Activated T-helper 17 cell treated with anti-CD3 and anti-CD28 coated beads, Interleukin-2, amount 50 U/mL, for 72 hours (primary cell): ENCODE measurements around the gene NFYB. TPM values are rescaled to one million over a fixed set of nuclear protein-coding genes. Genes with fewer than 3 reads are reported as not detected.

ENCODE experiments used
- ATAC-seq: fragments of 150-1000 bp; cut with Tn5 transposase; replicated peaks from 2 replicates; pipeline ENCODE4 v1.10.0; 2021; ENCODE audit warnings: mild to moderate bottlenecking, moderate library complexity
- H3K27ac Mint-ChIP-seq: one replicate; pipeline ENCODE4 v1.8.0; 2022; ENCODE audit warnings: mixed read lengths
- H3K27me3 Mint-ChIP-seq: one replicate; pipeline ENCODE4 v1.8.0; 2022; ENCODE audit warnings: mixed read lengths
- H3K36me3 Mint-ChIP-seq: one replicate; pipeline ENCODE4 v1.8.0; 2022; ENCODE audit warnings: low read depth, mild to moderate bottlenecking, mixed read lengths
- H3K4me1 Mint-ChIP-seq: one replicate; pipeline ENCODE4 v1.8.0; 2022; ENCODE audit warnings: mixed read lengths
- H3K4me3 Mint-ChIP-seq: one replicate; pipeline ENCODE4 v1.8.0; 2022; ENCODE audit warnings: mild to moderate bottlenecking, mixed read lengths
- H3K9me3 Mint-ChIP-seq: one replicate; pipeline ENCODE4 v1.8.0; 2022; ENCODE audit warnings: mixed read lengths
- total RNA-seq, 2 donors: library from RNA; stranded (reverse); gene quantifications; one replicate each; pipeline ENCODE4 v1.2.3, GENCODE V29; 2022

NFYB gene
- total RNA-seq, 2 donors from 2014 or later: 8.9 to 15.1 TPM

DNA sequence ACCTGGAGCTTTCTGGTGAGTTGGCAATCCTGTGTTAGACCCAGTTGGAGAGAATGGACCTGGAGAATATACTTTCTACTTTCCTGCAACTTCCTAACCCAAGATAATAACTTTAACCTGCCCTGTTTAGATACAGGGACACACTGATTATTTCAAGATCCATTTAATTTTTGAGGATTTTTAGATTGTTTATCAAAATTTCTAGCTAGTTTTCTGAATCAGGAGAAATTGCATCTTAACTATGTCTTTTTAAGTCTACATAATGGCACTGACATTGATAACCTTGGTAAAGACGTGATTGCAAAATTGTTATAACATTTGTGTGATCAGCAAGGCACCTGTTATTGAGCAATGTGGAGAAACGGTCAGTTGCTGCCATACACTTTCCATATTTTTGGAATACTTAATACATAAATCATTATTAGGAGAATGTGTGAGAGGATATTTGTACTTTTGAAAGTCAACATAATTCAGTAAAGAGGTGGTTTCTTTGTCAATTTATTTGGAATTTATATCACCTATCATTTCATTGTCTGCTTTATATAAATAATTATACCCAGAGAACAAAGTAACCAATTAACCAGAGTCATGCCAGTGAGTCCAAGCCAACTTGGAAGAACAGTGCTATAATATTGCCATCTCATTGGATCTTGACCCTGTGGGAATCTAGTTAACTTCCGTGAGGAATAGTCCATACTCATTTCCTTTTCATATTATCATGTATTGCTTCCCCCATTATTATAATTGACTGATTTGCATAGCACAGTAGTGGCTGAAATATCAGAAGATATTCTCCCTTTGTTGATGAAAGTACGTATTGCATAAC, 28.4 kb downstream of the NFYB start:
- H3K4me3 Mint-ChIP-seq: no peak overlapping the region
- peaks cover 9% of the 10 kb centered on the region for H3K4me1 Mint-ChIP-seq
- H3K27me3 Mint-ChIP-seq: no peaks in the 10 kb centered on the region
- ATAC-seq: no peak
- H3K27ac Mint-ChIP-seq: no peak overlapping the region
- peaks cover 7% of the 10 kb centered on the region for H3K36me3 Mint-ChIP-seq
- no peaks in the 10 kb centered on the region for H3K9me3 Mint-ChIP-seq

DNA sequence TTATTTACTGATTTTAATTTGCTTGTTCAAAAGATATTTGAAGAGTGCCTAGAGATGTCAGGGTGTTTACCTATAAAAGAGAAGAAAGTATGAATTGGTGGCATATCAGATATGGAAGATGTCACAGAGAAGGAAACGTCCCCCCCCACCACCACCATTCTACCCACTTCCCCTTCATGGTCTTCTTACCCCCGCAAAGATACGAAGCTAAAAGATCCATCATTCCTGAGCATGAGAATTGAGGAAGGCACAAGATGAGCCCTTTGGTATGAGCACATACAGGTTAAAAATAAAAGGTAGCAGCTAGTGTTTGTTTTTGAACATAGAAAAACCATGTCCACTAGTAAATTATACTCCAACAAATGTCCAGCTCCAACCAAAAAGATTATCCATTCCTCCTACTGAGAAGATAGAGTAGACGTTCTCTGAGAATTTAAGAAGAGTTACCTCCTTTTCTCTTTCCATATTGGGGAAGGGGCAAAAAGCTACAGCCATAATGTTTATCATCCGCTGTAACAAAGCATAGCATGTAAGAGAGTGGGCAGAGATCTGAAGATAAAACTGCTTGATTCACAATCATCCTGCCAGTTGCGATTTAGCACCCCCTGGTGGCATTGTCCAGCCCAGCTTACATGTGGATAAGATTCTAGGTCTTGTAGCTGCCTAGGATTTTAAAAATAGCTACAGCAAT, 29.1 kb downstream of the NFYB start:
- peaks cover 9% of the 10 kb centered on the region for H3K4me1 Mint-ChIP-seq
- H3K27me3 Mint-ChIP-seq: no peaks in the 10 kb centered on the region
- H3K4me3 Mint-ChIP-seq: no peak overlapping the region
- H3K27ac Mint-ChIP-seq: peak overlapping the region; percentile 17
- ATAC-seq: peak; percentile 94
- H3K9me3 Mint-ChIP-seq: no peaks in the 10 kb centered on the region
- H3K36me3 Mint-ChIP-seq: peaks cover 6% of the 10 kb centered on the region

DNA sequence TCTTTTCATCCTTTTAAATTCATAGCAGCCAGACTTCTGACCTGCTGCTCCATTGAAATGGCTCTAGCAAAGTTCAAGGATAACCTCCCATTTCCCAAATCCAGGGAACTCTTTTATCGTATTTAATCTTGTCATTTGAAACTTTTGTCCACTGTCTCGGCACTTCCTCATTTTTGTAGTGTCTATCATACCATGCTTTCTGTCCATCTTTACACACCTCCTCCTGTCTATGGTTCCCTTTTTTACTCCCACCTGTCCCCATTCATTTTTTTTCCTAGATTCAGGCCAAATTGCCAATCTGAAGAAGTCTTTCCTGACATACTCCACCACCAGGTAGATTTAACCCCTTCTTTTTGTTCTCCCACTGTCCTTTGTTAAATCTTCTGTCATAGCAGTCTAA, 31.0 kb downstream of the NFYB start:
- no peak overlapping the region for H3K4me3 Mint-ChIP-seq
- no peaks in the 10 kb centered on the region for H3K9me3 Mint-ChIP-seq
- peaks cover 19% of the 10 kb centered on the region for H3K36me3 Mint-ChIP-seq
- H3K27ac Mint-ChIP-seq: peak overlapping the region; percentile 1
- no peak for ATAC-seq
- H3K27me3 Mint-ChIP-seq: no peaks in the 10 kb centered on the region
- peaks cover 9% of the 10 kb centered on the region for H3K4me1 Mint-ChIP-seq

DNA sequence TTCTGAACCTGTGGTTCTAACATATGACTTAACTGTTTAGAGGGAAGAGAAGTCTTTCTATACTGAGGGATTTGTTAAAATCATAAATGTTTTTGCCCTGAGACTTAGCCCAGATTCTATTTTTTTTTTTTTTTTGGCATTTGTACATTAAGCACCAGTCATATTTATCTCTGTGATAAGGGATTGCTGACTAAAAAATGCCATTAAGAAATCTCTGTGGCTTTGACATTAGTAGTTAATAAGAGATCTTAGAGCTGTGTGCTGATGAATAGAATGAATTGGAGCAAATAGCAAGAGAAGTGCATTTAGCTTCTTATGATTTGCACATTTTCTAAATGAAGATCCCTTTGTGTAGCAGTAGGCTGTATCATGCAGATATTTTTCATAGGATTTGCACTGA, 32.5 kb downstream of the NFYB start:
- Mint-ChIP-seq H3K4me1 (peaks cover 9% of the 10 kb centered on the region), H3K36me3 (peaks cover 34% of the 10 kb centered on the region), H3K27me3 (no peaks in the 10 kb centered on the region), H3K27ac (no peak overlapping the region), H3K9me3 (no peaks in the 10 kb centered on the region), H3K4me3 (no peak overlapping the region)
- ATAC-seq: no peak

DNA sequence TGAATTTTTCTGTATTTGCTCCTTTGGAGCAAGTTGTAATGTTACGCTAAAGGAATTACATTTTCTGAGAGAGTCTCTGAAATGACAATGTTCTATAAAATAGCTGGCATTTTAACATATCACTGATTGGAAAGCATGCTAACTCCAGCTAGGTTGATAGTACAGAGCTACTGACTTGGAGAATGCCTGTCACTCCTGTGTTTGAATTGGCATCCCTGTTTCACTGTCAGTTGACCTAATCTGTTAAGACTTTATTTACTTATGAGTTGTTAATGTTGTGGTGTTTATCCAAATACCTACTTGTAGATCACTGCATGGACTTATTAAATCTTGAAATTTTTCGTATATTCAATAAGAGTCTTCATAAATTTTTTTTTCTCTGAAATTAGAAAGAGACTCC, 40.1 kb downstream of the NFYB start:
- Mint-ChIP-seq H3K4me3 (no peak overlapping the region), H3K4me1 (peaks cover 11% of the 10 kb centered on the region), H3K27me3 (no peaks in the 10 kb centered on the region), H3K9me3 (no peaks in the 10 kb centered on the region), H3K36me3 (peaks cover 86% of the 10 kb centered on the region), H3K27ac (no peak overlapping the region)
- no peak for ATAC-seq

DNA sequence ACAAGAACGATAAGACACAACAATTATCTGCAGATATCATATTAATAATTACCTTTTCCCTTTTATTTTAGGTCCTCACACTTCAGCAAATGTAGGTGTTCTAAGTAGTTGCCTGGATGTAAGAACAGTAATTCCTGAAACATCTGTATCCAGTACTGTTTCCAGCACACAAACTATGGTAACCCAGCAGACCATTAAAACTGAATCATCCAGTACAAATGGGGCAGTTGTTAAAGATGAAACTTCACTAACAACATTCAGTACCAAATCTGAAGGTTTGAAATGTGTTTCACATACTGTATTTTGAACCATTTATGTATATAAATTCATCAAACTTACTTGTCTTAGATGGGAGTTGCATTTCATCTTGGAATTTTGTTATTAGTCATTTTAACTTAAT, 42.7 kb downstream of the NFYB start:
- no peaks in the 10 kb centered on the region for H3K27me3 Mint-ChIP-seq
- peak overlapping the region; percentile 17 for H3K27ac Mint-ChIP-seq
- H3K4me1 Mint-ChIP-seq: peaks cover 11% of the 10 kb centered on the region
- H3K9me3 Mint-ChIP-seq: no peaks in the 10 kb centered on the region
- H3K36me3 Mint-ChIP-seq: peaks cover 68% of the 10 kb centered on the region
- no peak overlapping the region for H3K4me3 Mint-ChIP-seq
- peak; percentile 62 for ATAC-seq

DNA sequence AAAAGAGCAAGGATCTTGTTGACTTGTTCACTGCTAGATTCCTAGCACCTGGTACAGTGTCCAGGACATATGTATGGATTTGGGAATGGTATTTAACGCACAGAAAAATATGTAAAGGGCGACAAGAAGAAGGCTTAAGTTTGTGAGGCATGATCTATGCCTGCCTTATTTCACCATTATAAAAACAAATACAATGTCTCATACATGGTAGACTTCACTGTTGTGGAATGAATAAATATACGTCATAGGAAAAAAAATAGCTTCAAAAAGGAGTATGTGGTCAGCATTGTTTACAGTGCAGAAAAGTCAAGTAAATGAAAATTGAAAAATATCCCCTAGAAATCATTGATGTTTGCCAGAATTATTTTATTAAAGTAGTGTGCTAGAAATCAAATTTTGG, 43.7 kb downstream of the NFYB start:
- no peak for ATAC-seq
- no peak overlapping the region for H3K4me3 Mint-ChIP-seq
- H3K4me1 Mint-ChIP-seq: peaks cover 11% of the 10 kb centered on the region
- H3K36me3 Mint-ChIP-seq: peaks cover 76% of the 10 kb centered on the region
- H3K9me3 Mint-ChIP-seq: no peaks in the 10 kb centered on the region
- H3K27me3 Mint-ChIP-seq: no peaks in the 10 kb centered on the region
- peak overlapping the region; percentile 17 for H3K27ac Mint-ChIP-seq

DNA sequence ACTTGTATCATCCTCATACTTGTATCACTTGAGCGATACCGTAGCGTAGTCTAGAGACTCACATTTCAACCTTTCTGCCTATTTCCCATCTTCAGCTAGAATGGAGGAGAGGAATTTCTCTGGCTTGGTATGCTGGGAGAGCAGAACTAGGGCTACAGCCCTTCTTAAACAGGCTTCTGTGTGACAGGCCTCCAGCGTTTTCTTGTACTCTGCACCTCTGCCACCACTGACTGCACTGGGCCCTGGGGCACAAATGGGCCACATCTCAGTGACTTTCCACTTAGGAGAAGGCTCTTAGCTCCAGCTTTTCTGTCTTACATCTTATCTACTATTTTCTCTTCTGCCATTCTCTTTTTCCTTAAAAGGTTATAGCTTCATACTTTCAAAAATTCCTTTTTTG, 46.9 kb downstream of the NFYB start:
- Mint-ChIP-seq H3K4me1 (peaks cover 11% of the 10 kb centered on the region), H3K27ac (no peak overlapping the region), H3K36me3 (peaks cover 72% of the 10 kb centered on the region), H3K4me3 (no peak overlapping the region), H3K27me3 (no peaks in the 10 kb centered on the region), H3K9me3 (no peaks in the 10 kb centered on the region)
- ATAC-seq: no peak

DNA sequence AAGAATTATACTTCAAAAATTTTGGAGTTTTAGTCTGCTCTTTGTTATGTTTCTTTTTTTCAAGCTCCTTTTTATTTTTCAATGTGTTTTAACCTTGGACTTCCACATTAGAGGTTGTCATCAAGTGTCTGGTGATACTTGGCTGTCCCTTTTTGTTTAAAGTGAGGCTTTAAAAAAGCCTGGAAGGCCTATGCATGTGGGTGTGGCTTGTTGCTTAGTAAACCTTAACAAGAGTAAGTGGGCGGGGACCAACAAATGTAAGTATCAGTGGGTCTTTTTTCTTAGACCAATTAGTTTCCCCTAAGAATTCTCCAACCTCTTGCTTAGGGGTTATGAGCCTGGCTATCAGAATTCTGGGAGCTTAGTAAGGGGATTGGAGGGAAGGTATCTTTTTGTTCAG, 47.3 kb downstream of the NFYB start:
- H3K4me3 Mint-ChIP-seq: no peak overlapping the region
- ATAC-seq: no peak
- no peaks in the 10 kb centered on the region for H3K9me3 Mint-ChIP-seq
- H3K4me1 Mint-ChIP-seq: peaks cover 11% of the 10 kb centered on the region
- H3K27me3 Mint-ChIP-seq: no peaks in the 10 kb centered on the region
- peaks cover 77% of the 10 kb centered on the region for H3K36me3 Mint-ChIP-seq
- H3K27ac Mint-ChIP-seq: no peak overlapping the region

DNA sequence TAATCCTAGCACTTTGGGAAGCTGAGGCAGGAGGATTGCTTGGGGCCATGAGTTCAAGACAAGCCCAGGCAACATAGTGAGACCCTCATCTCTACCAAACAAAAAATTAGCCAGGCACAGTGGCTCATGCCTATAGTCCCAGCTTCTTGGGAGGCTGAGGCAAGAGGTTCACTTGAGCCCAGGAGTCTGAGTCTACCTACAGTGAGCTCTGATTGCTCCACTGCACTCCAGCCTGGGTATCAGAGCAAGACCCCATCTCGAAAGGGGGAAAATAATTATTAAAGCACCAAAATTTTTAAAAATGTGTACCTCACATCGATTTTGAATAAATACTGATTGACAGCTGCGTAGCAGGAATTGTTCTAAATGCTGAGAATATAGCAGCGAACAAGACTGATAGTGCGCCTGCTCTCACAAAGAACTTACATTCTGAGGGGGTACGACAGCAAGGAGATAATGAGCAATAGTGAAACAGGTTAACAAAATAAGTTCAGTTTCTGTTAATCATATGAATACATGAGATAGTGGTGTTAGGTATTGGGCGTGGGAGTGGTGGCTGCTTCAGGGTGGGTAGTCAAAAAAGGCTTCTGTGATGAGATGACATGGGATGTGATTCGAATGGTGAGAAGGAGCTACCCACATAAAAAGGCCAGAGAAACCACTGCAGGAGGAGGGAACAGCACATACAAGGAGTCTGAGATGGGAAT, 54.1 kb downstream of the NFYB start:
- peaks cover 14% of the 10 kb centered on the region for H3K4me1 Mint-ChIP-seq
- H3K27ac Mint-ChIP-seq: peak overlapping the region; percentile 58
- H3K36me3 Mint-ChIP-seq: peaks cover 74% of the 10 kb centered on the region
- ATAC-seq: peak; percentile 98
- no peaks in the 10 kb centered on the region for H3K27me3 Mint-ChIP-seq
- H3K9me3 Mint-ChIP-seq: no peaks in the 10 kb centered on the region
- peak overlapping the region; percentile 36 for H3K4me3 Mint-ChIP-seq

DNA sequence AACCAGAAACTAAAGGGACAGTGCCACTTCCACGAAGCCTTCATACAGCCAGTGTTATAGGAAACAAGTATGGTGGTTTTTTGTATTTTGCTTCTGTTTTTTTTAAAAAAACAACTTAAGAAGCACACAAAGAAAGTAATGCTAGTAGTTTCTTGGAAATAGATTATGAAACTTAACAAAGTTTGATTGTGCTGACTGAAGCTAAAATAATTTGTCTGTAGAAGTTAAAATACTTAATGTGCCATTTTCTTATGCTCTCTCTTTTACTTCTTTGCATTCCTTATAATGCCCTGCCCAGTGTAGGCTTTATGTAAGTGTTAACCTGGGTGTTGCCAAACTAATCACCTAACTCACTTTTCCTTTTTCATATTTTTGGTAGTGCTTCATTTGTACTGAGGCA, 57.2 kb downstream of the NFYB start:
- no peak overlapping the region for H3K4me3 Mint-ChIP-seq
- H3K36me3 Mint-ChIP-seq: peaks cover 73% of the 10 kb centered on the region
- H3K27me3 Mint-ChIP-seq: no peaks in the 10 kb centered on the region
- no peak overlapping the region for H3K27ac Mint-ChIP-seq
- ATAC-seq: no peak
- H3K4me1 Mint-ChIP-seq: peaks cover 14% of the 10 kb centered on the region
- no peaks in the 10 kb centered on the region for H3K9me3 Mint-ChIP-seq

DNA sequence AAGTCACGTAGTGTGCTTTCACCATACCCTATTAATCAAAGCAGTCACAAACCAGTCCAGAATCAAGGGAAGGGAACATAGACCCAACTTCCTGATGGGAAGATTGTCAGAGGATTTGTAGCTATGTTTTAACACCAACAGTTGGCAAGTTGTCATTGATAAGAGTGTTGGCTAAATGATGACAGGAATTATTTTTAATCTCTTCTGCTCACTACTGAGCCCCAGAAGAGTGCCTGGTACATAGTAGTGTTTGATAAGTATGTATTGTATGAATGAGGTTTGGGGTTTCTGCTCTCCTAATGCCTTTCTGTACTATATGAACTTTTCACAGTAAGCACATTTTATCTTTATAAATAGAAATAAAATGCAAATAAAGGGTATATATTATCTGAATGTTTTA, 59.0 kb downstream of the NFYB start:
- ATAC-seq: no peak
- H3K4me1 Mint-ChIP-seq: peaks cover 5% of the 10 kb centered on the region
- H3K27me3 Mint-ChIP-seq: no peaks in the 10 kb centered on the region
- peaks cover 67% of the 10 kb centered on the region for H3K36me3 Mint-ChIP-seq
- H3K4me3 Mint-ChIP-seq: no peak overlapping the region
- H3K9me3 Mint-ChIP-seq: no peaks in the 10 kb centered on the region
- no peak overlapping the region for H3K27ac Mint-ChIP-seq

DNA sequence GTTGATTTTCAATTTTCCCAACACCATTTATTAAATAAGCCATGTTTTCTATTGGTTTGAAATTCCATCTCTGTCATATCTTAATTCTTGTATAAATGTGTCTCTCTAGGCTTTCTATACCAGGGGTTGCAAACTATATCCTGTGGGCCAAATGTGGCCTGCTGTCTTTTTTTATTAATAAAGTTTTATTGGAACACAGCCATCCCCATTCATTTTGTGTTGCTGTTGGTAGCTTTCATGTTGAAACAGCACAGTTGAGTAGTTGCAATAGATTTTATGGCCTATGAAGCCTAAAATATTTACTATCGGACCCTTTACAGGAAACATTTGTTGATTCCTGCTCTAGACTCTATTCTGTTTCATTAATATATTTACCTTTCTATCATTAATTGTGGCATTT, 64.3 kb downstream of the NFYB start:
- no peak overlapping the region for H3K27ac Mint-ChIP-seq
- H3K4me1 Mint-ChIP-seq: peaks cover 9% of the 10 kb centered on the region
- ATAC-seq: no peak
- H3K36me3 Mint-ChIP-seq: peaks cover 80% of the 10 kb centered on the region
- no peak overlapping the region for H3K4me3 Mint-ChIP-seq
- no peaks in the 10 kb centered on the region for H3K9me3 Mint-ChIP-seq
- no peaks in the 10 kb centered on the region for H3K27me3 Mint-ChIP-seq

DNA sequence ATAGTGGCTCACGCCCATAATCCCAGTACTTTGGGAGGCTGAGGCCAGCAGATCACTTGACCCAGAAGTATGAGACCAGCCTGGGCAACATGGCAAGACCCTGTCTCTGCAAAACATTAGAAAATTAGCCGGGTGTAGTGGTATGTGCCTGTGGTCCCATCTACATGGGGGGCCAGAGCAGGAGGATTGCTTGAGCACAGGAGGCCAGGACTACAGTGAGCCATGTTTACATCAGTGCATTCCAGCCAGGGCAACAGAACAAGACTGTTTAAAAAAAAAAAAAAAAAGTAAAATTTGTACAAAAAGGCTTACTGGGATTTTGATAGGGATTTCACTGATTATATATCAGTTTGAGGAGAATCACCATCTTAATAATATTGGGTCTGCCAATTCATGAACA, 65.9 kb downstream of the NFYB start:
- H3K4me3 Mint-ChIP-seq: no peak overlapping the region
- no peak overlapping the region for H3K27ac Mint-ChIP-seq
- ATAC-seq: no peak
- H3K4me1 Mint-ChIP-seq: peaks cover 9% of the 10 kb centered on the region
- H3K27me3 Mint-ChIP-seq: no peaks in the 10 kb centered on the region
- no peaks in the 10 kb centered on the region for H3K9me3 Mint-ChIP-seq
- H3K36me3 Mint-ChIP-seq: peaks cover 77% of the 10 kb centered on the region
